Spleen (tissue), 11 donors: ENCODE results near the gene LDB2. TPM values are rescaled to one million over a fixed set of nuclear protein-coding genes. Genes with fewer than 3 reads are reported as not detected.
"Not testable (repeated sequence)": the region's sequence is repeated elsewhere in the genome, so short reads cannot be mapped to it uniquely, and the experiment has no call there.

Experiments
- DNase-seq: peaks from one replicate; pipeline ENCODE4 v3.0.0-alpha.2; 2020
- H3K27ac ChIP-seq, 8 donors: fragments of 200-600 bp; sonication (generic) in 7 of 8; 1 replicate in 4 of 8; 2 replicates in 4 of 8; pipeline versions ENCODE4 v1.5.0 to v1.8.0; 2016 to 2021; ENCODE audit warnings: inconsistent platforms in 4 of 8, mild to moderate bottlenecking in 4 of 8, moderate library complexity in 1 of 8
- H3K27me3 ChIP-seq, 7 donors: fragments of 200-600 bp; sonication (generic) in 6 of 7; replicated peaks in 1 of 7; 1 replicate in 4 of 7; 2 replicates in 3 of 7; pipeline versions ENCODE4 v1.5.0 to v1.8.0; 2016 to 2021; ENCODE audit warnings: inconsistent platforms in 3 of 7, mild to moderate bottlenecking in 1 of 7
- H3K36me3 ChIP-seq, 6 donors: fragments of 200-600 bp; sonication (generic) in 5 of 6; 1 replicate in 4 of 6; 2 replicates in 2 of 6; pipeline versions ENCODE4 v1.5.0 to v1.8.0; 2016 to 2021; ENCODE audit warnings: inconsistent platforms in 2 of 6
- H3K4me1 ChIP-seq, 6 donors: fragments of 200-600 bp; sonication (generic) in 5 of 6; 1 replicate in 3 of 6; 2 replicates in 3 of 6; pipeline versions ENCODE4 v1.5.0 to v1.8.0; 2016 to 2021; ENCODE audit warnings: inconsistent platforms in 3 of 6
- H3K4me3 ChIP-seq, 8 donors: fragments of 200-600 bp; sonication (generic) in 7 of 8; 1 replicate in 4 of 8; 2 replicates in 4 of 8; pipeline versions ENCODE4 v1.5.0 to v1.8.0; 2016 to 2021; ENCODE audit warnings: inconsistent platforms in 4 of 8, mild to moderate bottlenecking in 4 of 8, moderate library complexity in 2 of 8
- H3K9me3 ChIP-seq, 8 donors: fragments of 200-600 bp; sonication (generic) in 7 of 8; 1 replicate in 4 of 8; 2 replicates in 4 of 8; pipeline versions ENCODE4 v1.5.0 to v1.8.0; 2016 to 2021; ENCODE audit warnings: inconsistent platforms in 4 of 8
- CTCF ChIP-seq, 11 experiments: fragments of 200-600 bp in 7 of 11; fragments of 450-650 bp in 4 of 11; sonication (generic) in 4 of 11; IDR thresholded peaks in 8 of 11; conservative IDR thresholded peaks in 3 of 11; 1 replicate in 7 of 11; 2 replicates in 4 of 11; pipeline versions ENCODE4 v1.4.0 to v1.8.0; 2016 to 2021; ENCODE audit warnings: antibody characterized with exemption in 11 of 11, inconsistent platforms in 4 of 11, mild to moderate bottlenecking in 1 of 11
- POLR2A ChIP-seq, 3 donors: fragments of 450-650 bp; IDR thresholded peaks; one replicate each; pipeline ENCODE4 v1.5.1; 2017; ENCODE audit warnings: antibody characterized with exemption in 3 of 3, mild to moderate bottlenecking in 1 of 3
- POLR2AphosphoS5 ChIP-seq, 3 donors: sonication (generic); formaldehyde crosslinking; IDR thresholded peaks; one replicate each; pipeline ENCODE4 v1.5.1; 2017; ENCODE audit warnings: antibody characterized with exemption in 3 of 3
- WGBS, 5 donors: extraction: QIAGEN DNeasy Blood & Tissue Kit in 3 of 5; methylation state at CpG; one replicate each; pipeline versions ENCODE4 v1.1.5 to v1.1.7; 2013 to 2018; 5-methylcytosine and 5-hydroxymethylcytosine counted together
- intact Hi-C: fragments of 100-400 bp; cut with DNase I; formaldehyde crosslinking; loops from one replicate; pipeline ENCODE4 v1.15.0; 2023; ENCODE audit warnings: low total_unique reads
- polyA plus RNA-seq, 3 donors: library from polyadenylated mRNA; stranded (reverse); fragments of 200-250 nt; gene quantifications; one replicate each; pipeline ENCODE4 v1.2.1, GENCODE V29; 2013
- total RNA-seq, 7 donors: library from RNA; depleted of rRNA in 3 of 7; stranded (reverse); fragments of >200 nt in 3 of 7; fragmentation: NEBNext Ultra II Directional in 4 of 7; extraction: Animal tissue kit (Norgen Biotek cat#: 25700) in 4 of 7; gene quantifications; one replicate each; pipeline versions ENCODE4 v1.1.0 to v1.2.1, GENCODE V29; 2016 to 2021
- donor health status: healthy with polysubstance abuse.
- donor health status: DM: no; HTN: no; CAD: no; lungs with moderate emphysema.
- donor health status: DM: no; HTN: no; CAD: no.
- donor health status: Bipolar disorder and iron deficiency.
- donor health status: healthy.
- donor health status: DM: no; HTN: no; CAD: no.
- donor health status: DM: yes; HTN: yes; CAD: no.

Gene LDB2
- total and polyA plus RNA-seq, 10 donors, result 24.1 to 257 (median 142) TPM

- no peak for DNase-seq
- Histone ChIP-seq H3K4me1 (peaks cover 0 to 10% (median 0%) of the 10 kb centered on the region in 6 donors), H3K27ac (no peak overlapping the region), H3K27me3 (no peaks in the 10 kb centered on the region), H3K9me3 (no peaks in the 10 kb centered on the region), H3K36me3 (no peaks in the 10 kb centered on the region), H3K4me3 (no peak overlapping the region)
- WGBS, 5 donors, result 73 to 88% (median 82%) methylated on average over 5 of the region's 5 CpGs
- intact Hi-C loops, result no loop called here
- TF ChIP-seq POLR2A (IDR thresholded peaks at IDR 0.05) (no peak), POLR2AphosphoS5 (IDR thresholded peaks at IDR 0.05) (no peak), CTCF (IDR thresholded peaks at IDR 0.05 in 8 of 11, conservative IDR thresholded peaks at IDR 0.05 in 3 of 11) (no peak)
Measured at GRCh38 chr4:16524911-16525554, 373.4 kb downstream of the LDB2 start.

- Histone ChIP-seq H3K36me3 (no peaks in the 10 kb centered on the region), H3K27me3 (no peaks in the 10 kb centered on the region), H3K9me3 (no peaks in the 10 kb centered on the region), H3K27ac (no peak overlapping the region), H3K4me1 (peaks cover 0 to 10% (median 0%) of the 10 kb centered on the region in 6 donors), H3K4me3 (no peak overlapping the region)
- no peak for DNase-seq
- 78 to 86% (median 85%) methylated on average over 5 of the region's 5 CpGs for WGBS, 5 donors
- no peak for TF ChIP-seq CTCF (IDR thresholded peaks at IDR 0.05 in 8 of 11, conservative IDR thresholded peaks at IDR 0.05 in 3 of 11)
- TF ChIP-seq POLR2AphosphoS5 (IDR thresholded peaks at IDR 0.05), result no peak
- TF ChIP-seq POLR2A (IDR thresholded peaks at IDR 0.05), result no peak
- intact Hi-C loops, result no loop called here
Measured at GRCh38 chr4:16524406-16524805, 374.0 kb downstream of the LDB2 start.

GRCh38 chr4:16523526-16523925, 374.9 kb downstream of the LDB2 start:
- H3K4me3 ChIP-seq, H3K36me3 ChIP-seq, H3K9me3 ChIP-seq, DNase-seq, H3K27me3 ChIP-seq, H3K27ac ChIP-seq, intact Hi-C loops: not testable (repeated sequence)
- 90 to 97% (median 93%) methylated on average over 6 of the region's 6 CpGs for WGBS, 5 donors
- H3K4me1 ChIP-seq, result peaks cover 0 to 13% (median 0%) of the 10 kb centered on the region in 6 donors

- TF ChIP-seq POLR2A (IDR thresholded peaks at IDR 0.05), result no peak
- TF ChIP-seq POLR2AphosphoS5 (IDR thresholded peaks at IDR 0.05), result no peak
- no peak for TF ChIP-seq CTCF (IDR thresholded peaks at IDR 0.05 in 8 of 11, conservative IDR thresholded peaks at IDR 0.05 in 3 of 11)
- H3K27ac ChIP-seq, result no peak overlapping the region
- H3K27me3 ChIP-seq, result no peaks in the 10 kb centered on the region
- H3K4me3 ChIP-seq, result no peak overlapping the region
- no peak for DNase-seq
- H3K9me3 ChIP-seq, result no peaks in the 10 kb centered on the region
- peaks cover 0 to 13% (median 0%) of the 10 kb centered on the region in 6 donors for H3K4me1 ChIP-seq
- H3K36me3 ChIP-seq, result no peaks in the 10 kb centered on the region
- intact Hi-C loops, result no loop called here
- WGBS, 5 donors, result 60 to 78% (median 74%) methylated on average over 1 of the region's 1 CpG
Measured at GRCh38 chr4:16521156-16521915, 377.1 kb downstream of the LDB2 start.
